K562 (cell line): ENCODE measurements around the gene AKT1. TPM values are rescaled to one million over a fixed set of nuclear protein-coding genes. Genes with fewer than 3 reads are reported as not detected.

Experiments
- ASH1L ChIP-seq: fragments of 450-650 bp; IDR thresholded peaks from 2 replicates; pipeline ENCODE4 v1.6.1; 2018; ENCODE audit warnings: borderline replicate concordance, mild to moderate bottlenecking, low read depth; ENCODE audit not compliant: partially characterized antibody
- DIDO1 ChIP-seq: fragments of 450-650 bp; IDR thresholded peaks from 2 replicates; pipeline ENCODE4 v1.6.1; 2016; ENCODE audit warnings: low read depth, missing biosample characterization, missing genetic modification characterization
- EGR1 ChIP-seq: fragments of 450-650 bp; conservative IDR thresholded peaks from 2 replicates; pipeline ENCODE4 v1.6.1; 2017; ENCODE audit warnings: mild to moderate bottlenecking
- HDAC1 ChIP-seq, 2 experiments: fragments of 450-650 bp; IDR thresholded peaks; 2 replicates each; pipeline ENCODE4 v1.6.1; 2016 to 2017; ENCODE audit warnings: inconsistent platforms in 1 of 2, mild to moderate bottlenecking in 1 of 2, moderate library complexity in 1 of 2
- IRF2 ChIP-seq: sonication (generic); formaldehyde crosslinking; IDR thresholded peaks from 2 replicates; pipeline ENCODE4 v1.8.1; 2022; ENCODE audit warnings: mild to moderate bottlenecking, missing genetic modification reagents
- KAT8 ChIP-seq: fragments of 450-650 bp; IDR thresholded peaks from 2 replicates; pipeline ENCODE4 v1.6.1; 2016; ENCODE audit warnings: low read depth, mild to moderate bottlenecking
- MYC ChIP-seq, 2 experiments: fragments of 250-450 bp in 1 of 2; sonication (Bioruptor Pico) in 1 of 2; IDR thresholded peaks; 2 replicates each; pipeline versions ENCODE4 v1.5.1 to v1.6.1; 2012 to 2021; ENCODE audit warnings: low read depth in 2 of 2, borderline replicate concordance in 1 of 2, improper control_type of control experiment in 1 of 2, low read length in 1 of 2, mild to moderate bottlenecking in 1 of 2, moderate library complexity in 1 of 2
- NR2F6 ChIP-seq: fragments of 450-650 bp; formaldehyde crosslinking; IDR thresholded peaks from 2 replicates; pipeline ENCODE4 v1.4.0; 2020; ENCODE audit warnings: mild to moderate bottlenecking
- PCBP1 ChIP-seq: fragments of 200-400 bp; formaldehyde crosslinking; IDR thresholded peaks from 2 replicates; pipeline ENCODE4 v1.6.1; 2018; ENCODE audit warnings: mild to moderate bottlenecking, low read depth, low read length; ENCODE audit not compliant: poor library complexity, severe bottlenecking
- RBFOX2 ChIP-seq: fragments of 200-400 bp; formaldehyde crosslinking; IDR thresholded peaks from 2 replicates; pipeline ENCODE4 v1.6.1; 2017; ENCODE audit warnings: low read depth, mild to moderate bottlenecking, low read length, moderate library complexity
- SMARCE1 ChIP-seq: fragments of 450-650 bp; IDR thresholded peaks from 2 replicates; pipeline ENCODE4 v1.7.1; 2016; ENCODE audit warnings: mild to moderate bottlenecking
- TFAM ChIP-seq: fragments of 250-450 bp; sonication (Bioruptor Pico); conservative IDR thresholded peaks from 2 replicates; pipeline ENCODE4 v1.5.0; 2021; ENCODE audit warnings: mild to moderate bottlenecking, moderate library complexity
- YY1 ChIP-seq, 3 experiments: IDR thresholded peaks; 2 replicates each; pipeline ENCODE4 v1.6.1; 2011; ENCODE audit warnings: low read length in 2 of 3, mild to moderate bottlenecking in 2 of 3, moderate library complexity in 2 of 3, borderline replicate concordance in 1 of 3, control low read depth in 1 of 3, low read depth in 1 of 3; ENCODE audit not compliant: insufficient read depth in 3 of 3, insufficient replicate concordance in 2 of 3, control insufficient read depth in 1 of 3, insufficient read length in 1 of 3; ENCODE audit errors: extremely low read depth in 1 of 3
- ZNF77 ChIP-seq: fragments of 250-450 bp; sonication (Bioruptor Pico); IDR thresholded peaks from 2 replicates; pipeline ENCODE4 v1.5.0; 2020
- polyA plus RNA-seq, 8 experiments: library from polyadenylated mRNA; depleted of rRNA in 4 of 8; stranded (reverse) in 5 of 8; unstranded in 3 of 8; fragments of >200 nt; fragmentation: Nextera tagmentation in 2 of 8; fragmentation: Illumina TruSeq in 1 of 8; extraction: Ambion mirVana in 2 of 8; extraction: Trizol in 1 of 8; gene quantifications; 2 replicates each; pipeline versions ENCODE4 v1.2.1 to v1.2.3, GENCODE V29; 2011 to 2014; ENCODE audit warnings: inconsistent platforms in 1 of 8, missing spikeins in 1 of 8
- total RNA-seq, 7 experiments: library from RNA; depleted of rRNA in 6 of 7; stranded (reverse); fragments of >200 nt in 6 of 7; fragmentation: Illumina TruSeq in 2 of 7; extraction: Trizol in 2 of 7; gene quantifications; 2 replicates each; pipeline versions ENCODE4 v1.2.1 to v1.2.3, GENCODE V29; 2011 to 2021; ENCODE audit warnings: low replicate concordance in 1 of 7
- TF ChIP-seq, protein P1 (sequence below): fragments of 450-650 bp; formaldehyde crosslinking; IDR thresholded peaks from 2 replicates; pipeline ENCODE4 v1.4.0; 2020; ENCODE audit warnings: mild to moderate bottlenecking, moderate library complexity
- TF ChIP-seq, protein P2 (sequence below): fragments of 450-650 bp; IDR thresholded peaks from 2 replicates; pipeline ENCODE4 v1.6.1; 2017; ENCODE audit warnings: mild to moderate bottlenecking, moderate library complexity
- TF ChIP-seq, protein P3 (sequence below): fragments of 250-450 bp; sonication (Bioruptor Pico); IDR thresholded peaks from 2 replicates; pipeline ENCODE4 v1.5.1; 2021; ENCODE audit warnings: mild to moderate bottlenecking
- TF ChIP-seq, protein P4 (sequence below), 3 experiments: fragments of 200-800 bp in 1 of 3; fragments of 250-450 bp in 1 of 3; fragments of 450-650 bp in 1 of 3; sonication (Bioruptor Pico) in 1 of 3; sonication (Bioruptor generic) in 1 of 3; formaldehyde crosslinking in 1 of 3; IDR thresholded peaks; 2 replicates each; pipeline versions ENCODE4 v1.6.1 to v1.8.0; 2016 to 2022; ENCODE audit warnings: mild to moderate bottlenecking in 2 of 3, missing genetic modification characterization in 2 of 3, missing compliant biosample characterization in 1 of 3, moderate library complexity in 1 of 3

AKT1 gene
- total and polyA plus RNA-seq, 9 of the 15 experiments (the other 6 are each of a cell fraction or from before 2014, with no cell fraction given) = 0.49 to 132 (median 75.1) TPM

DNA sequence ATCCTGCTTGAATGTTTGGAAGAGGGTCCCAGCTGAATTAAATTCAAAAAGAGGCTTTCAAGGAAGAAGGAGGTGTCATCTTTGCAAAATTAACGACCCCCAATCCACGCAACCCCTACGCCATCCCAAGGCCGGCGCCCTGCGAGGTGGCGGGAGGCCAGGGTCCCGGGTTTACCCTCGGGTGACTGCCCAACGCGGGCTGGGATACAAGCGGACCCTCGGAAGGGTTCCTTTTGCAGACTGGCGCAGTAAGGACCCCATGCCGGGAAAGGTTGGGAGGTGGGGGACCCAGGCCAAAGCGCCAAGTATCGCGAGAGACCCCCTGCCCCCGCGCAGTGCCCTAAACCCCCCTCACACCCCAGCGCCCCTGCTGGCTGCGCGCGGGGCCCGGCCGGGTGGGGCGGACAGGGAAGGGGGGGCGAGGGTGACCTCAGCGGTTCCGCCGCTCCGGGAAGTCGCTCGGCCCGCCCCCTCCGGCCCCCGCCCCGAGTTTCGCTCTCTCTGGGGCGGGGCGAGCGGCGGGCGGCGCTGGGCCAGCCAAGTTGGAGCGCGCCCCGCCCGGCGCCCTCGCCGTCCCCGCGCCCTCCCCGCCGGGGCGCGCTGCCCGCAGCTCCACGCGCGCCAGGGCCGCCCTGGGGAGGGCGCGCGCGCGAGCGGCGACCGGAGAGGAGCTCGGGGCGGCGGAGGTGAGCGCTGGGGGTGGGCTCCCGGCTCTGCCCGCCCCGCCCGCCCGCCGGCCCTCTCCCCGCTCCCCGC, 4.6 kb upstream of the AKT1 start (continued):
- TF ChIP-seq, protein P1, sequence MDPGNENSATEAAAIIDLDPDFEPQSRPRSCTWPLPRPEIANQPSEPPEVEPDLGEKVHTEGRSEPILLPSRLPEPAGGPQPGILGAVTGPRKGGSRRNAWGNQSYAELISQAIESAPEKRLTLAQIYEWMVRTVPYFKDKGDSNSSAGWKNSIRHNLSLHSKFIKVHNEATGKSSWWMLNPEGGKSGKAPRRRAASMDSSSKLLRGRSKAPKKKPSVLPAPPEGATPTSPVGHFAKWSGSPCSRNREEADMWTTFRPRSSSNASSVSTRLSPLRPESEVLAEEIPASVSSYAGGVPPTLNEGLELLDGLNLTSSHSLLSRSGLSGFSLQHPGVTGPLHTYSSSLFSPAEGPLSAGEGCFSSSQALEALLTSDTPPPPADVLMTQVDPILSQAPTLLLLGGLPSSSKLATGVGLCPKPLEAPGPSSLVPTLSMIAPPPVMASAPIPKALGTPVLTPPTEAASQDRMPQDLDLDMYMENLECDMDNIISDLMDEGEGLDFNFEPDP (CRISPR knock-in tag) = no peak
- TF ChIP-seq SMARCE1 = peak; percentile 45; the same call in 1 of the 2 replicates
- no peak for TF ChIP-seq KAT8
- no peak for TF ChIP-seq DIDO1 (tag)
- TF ChIP-seq RBFOX2 = peak; percentile 48; the same call in 1 of the 2 replicates
- TF ChIP-seq HDAC1 (IDR thresholded peaks at IDR 0.05) = no peak
- peak; percentile 66 for TF ChIP-seq EGR1
- TF ChIP-seq YY1 (IDR thresholded peaks at IDR 0.05; ENCODE audit: borderline replicate concordance in 1 of 3, control insufficient read depth in 1 of 3, extremely low read depth in 1 of 3, insufficient read depth in 3 of 3, insufficient read length in 1 of 3, insufficient replicate concordance in 2 of 3, low read depth in 1 of 3, low read length in 2 of 3) = peak in 1 of 3 experiments; percentile 20
- TF ChIP-seq, protein P2, sequence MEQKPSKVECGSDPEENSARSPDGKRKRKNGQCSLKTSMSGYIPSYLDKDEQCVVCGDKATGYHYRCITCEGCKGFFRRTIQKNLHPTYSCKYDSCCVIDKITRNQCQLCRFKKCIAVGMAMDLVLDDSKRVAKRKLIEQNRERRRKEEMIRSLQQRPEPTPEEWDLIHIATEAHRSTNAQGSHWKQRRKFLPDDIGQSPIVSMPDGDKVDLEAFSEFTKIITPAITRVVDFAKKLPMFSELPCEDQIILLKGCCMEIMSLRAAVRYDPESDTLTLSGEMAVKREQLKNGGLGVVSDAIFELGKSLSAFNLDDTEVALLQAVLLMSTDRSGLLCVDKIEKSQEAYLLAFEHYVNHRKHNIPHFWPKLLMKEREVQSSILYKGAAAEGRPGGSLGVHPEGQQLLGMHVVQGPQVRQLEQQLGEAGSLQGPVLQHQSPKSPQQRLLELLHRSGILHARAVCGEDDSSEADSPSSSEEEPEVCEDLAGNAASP = no peak
- no peak for TF ChIP-seq ASH1L
- TF ChIP-seq PCBP1 = no peak
- no peak for TF ChIP-seq MYC (IDR thresholded peaks at IDR 0.05; ENCODE audit: low read depth, low read length)
- no peak for TF ChIP-seq MYC (CRISPR knock-in tag; IDR thresholded peaks at IDR 0.05; ENCODE audit: borderline replicate concordance, low read depth)
- TF ChIP-seq ZNF77 (CRISPR knock-in tag) = no peak
- no peak for TF ChIP-seq NR2F6 (CRISPR knock-in tag)
- no peak for TF ChIP-seq TFAM (CRISPR knock-in tag)
- TF ChIP-seq, protein P3, sequence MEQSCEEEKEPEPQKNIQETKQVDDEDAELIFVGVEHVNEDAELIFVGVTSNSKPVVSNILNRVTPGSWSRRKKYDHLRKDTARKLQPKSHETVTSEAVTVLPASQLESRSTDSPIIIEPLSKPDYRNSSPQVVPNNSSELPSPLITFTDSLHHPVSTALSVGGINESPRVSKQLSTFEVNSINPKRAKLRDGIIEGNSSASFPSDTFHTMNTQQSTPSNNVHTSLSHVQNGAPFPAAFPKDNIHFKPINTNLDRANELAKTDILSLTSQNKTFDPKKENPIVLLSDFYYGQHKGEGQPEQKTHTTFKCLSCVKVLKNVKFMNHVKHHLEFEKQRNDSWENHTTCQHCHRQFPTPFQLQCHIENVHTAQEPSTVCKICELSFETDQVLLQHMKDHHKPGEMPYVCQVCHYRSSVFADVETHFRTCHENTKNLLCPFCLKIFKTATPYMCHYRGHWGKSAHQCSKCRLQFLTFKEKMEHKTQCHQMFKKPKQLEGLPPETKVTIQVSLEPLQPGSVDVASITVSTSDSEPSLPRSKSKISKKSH (CRISPR knock-in tag) = no peak
- TF ChIP-seq IRF2 (CRISPR knock-in tag) = no peak
- TF ChIP-seq, protein P4, sequence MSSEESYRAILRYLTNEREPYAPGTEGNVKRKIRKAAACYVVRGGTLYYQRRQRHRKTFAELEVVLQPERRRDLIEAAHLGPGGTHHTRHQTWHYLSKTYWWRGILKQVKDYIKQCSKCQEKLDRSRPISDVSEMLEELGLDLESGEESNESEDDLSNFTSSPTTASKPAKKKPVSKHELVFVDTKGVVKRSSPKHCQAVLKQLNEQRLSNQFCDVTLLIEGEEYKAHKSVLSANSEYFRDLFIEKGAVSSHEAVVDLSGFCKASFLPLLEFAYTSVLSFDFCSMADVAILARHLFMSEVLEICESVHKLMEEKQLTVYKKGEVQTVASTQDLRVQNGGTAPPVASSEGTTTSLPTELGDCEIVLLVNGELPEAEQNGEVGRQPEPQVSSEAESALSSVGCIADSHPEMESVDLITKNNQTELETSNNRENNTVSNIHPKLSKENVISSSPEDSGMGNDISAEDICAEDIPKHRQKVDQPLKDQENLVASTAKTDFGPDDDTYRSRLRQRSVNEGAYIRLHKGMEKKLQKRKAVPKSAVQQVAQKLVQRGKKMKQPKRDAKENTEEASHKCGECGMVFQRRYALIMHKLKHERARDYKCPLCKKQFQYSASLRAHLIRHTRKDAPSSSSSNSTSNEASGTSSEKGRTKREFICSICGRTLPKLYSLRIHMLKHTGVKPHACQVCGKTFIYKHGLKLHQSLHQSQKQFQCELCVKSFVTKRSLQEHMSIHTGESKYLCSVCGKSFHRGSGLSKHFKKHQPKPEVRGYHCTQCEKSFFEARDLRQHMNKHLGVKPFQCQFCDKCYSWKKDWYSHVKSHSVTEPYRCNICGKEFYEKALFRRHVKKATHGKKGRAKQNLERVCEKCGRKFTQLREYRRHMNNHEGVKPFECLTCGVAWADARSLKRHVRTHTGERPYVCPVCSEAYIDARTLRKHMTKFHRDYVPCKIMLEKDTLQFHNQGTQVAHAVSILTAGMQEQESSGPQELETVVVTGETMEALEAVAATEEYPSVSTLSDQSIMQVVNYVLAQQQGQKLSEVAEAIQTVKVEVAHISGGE (CRISPR knock-in tag; IDR thresholded peaks at IDR 0.05) = peak in 1 of 3 experiments; percentile 55; a peak in 1 of 6 replicates
